H9 (cell line): ENCODE measurements around the gene BRF1. TPM values are rescaled to one million over a fixed set of nuclear protein-coding genes. Genes with fewer than 3 reads are reported as not detected.
A peak's percentile ranks its signal among the peaks of the same experiment; 100 is the strongest.

ENCODE experiments used
- DNase-seq: peaks from one replicate; pipeline ENCODE4 v3.0.0-alpha.2; 2017
- H2AFZ ChIP-seq: one replicate; pipeline ENCODE4 v1.6.1; 2013; ENCODE audit warnings: mild to moderate bottlenecking, low read length, control low read depth, moderate library complexity
- H2AK5ac ChIP-seq: 2 replicates; pipeline ENCODE4 v1.6.1; 2013; ENCODE audit warnings: low read length, control low read depth, mixed read lengths; ENCODE audit not compliant: insufficient read length
- H2BK120ac ChIP-seq: one replicate; pipeline ENCODE4 v1.6.1; 2013; ENCODE audit warnings: low read depth, mild to moderate bottlenecking, low read length, control low read depth, inconsistent platforms; ENCODE audit not compliant: poor library complexity, severe bottlenecking
- H2BK12ac ChIP-seq: 2 replicates; pipeline ENCODE4 v1.6.1; 2013; ENCODE audit warnings: low read length, control low read depth, mixed read lengths, low read depth; ENCODE audit not compliant: insufficient read length
- H2BK15ac ChIP-seq: 2 replicates; pipeline ENCODE4 v1.6.1; 2013; ENCODE audit warnings: low read depth, low read length, control low read depth
- H2BK20ac ChIP-seq: one replicate; pipeline ENCODE4 v1.6.1; 2013; ENCODE audit warnings: low read depth, mild to moderate bottlenecking, low read length, control low read depth, inconsistent platforms; ENCODE audit not compliant: poor library complexity, severe bottlenecking
- H2BK5ac ChIP-seq: 2 replicates; pipeline ENCODE4 v1.6.1; 2013; ENCODE audit warnings: low read length, control low read depth, mixed read lengths; ENCODE audit not compliant: insufficient read length
- H3K14ac ChIP-seq: 2 replicates; pipeline ENCODE4 v1.6.1; 2013; ENCODE audit warnings: low read length, control low read depth; ENCODE audit not compliant: insufficient read depth
- H3K18ac ChIP-seq: 2 replicates; pipeline ENCODE4 v1.6.1; 2013; ENCODE audit warnings: low read depth, mild to moderate bottlenecking, mixed read lengths, low read length, control low read depth; ENCODE audit not compliant: insufficient read length
- H3K23ac ChIP-seq: 2 replicates; pipeline ENCODE4 v1.6.1; 2013; ENCODE audit warnings: low read length, control low read depth, mixed read lengths, low read depth; ENCODE audit not compliant: insufficient read length
- H3K23me2 ChIP-seq: 2 replicates; pipeline ENCODE4 v1.6.1; 2013; ENCODE audit warnings: low read depth, mild to moderate bottlenecking, mixed read lengths, low read length, control low read depth; ENCODE audit not compliant: insufficient read length, poor library complexity, severe bottlenecking
- H3K27ac ChIP-seq: 2 replicates; pipeline ENCODE4 v1.5.1; 2013; ENCODE audit warnings: low read length, control low read depth, mixed read lengths, low read depth; ENCODE audit not compliant: insufficient read length
- H3K27me3 ChIP-seq: 2 replicates; pipeline ENCODE4 v1.6.1; 2013; ENCODE audit warnings: low read length, control low read depth, inconsistent platforms; ENCODE audit not compliant: insufficient read depth
- H3K4ac ChIP-seq: 2 replicates; pipeline ENCODE4 v1.6.1; 2013; ENCODE audit warnings: low read depth, mild to moderate bottlenecking, control low read depth, inconsistent platforms, low read length, moderate library complexity
- H3K4me1 ChIP-seq: 2 replicates; pipeline ENCODE4 v1.6.1; 2013; ENCODE audit warnings: low read length, control low read depth, inconsistent platforms; ENCODE audit not compliant: insufficient read depth
- H3K4me2 ChIP-seq: 2 replicates; pipeline ENCODE4 v1.6.1; 2013; ENCODE audit warnings: low read length, control low read depth, mixed read lengths; ENCODE audit not compliant: insufficient read length, insufficient read depth
- H3K56ac ChIP-seq: 2 replicates; pipeline ENCODE4 v1.6.1; 2013; ENCODE audit warnings: low read depth, mild to moderate bottlenecking, mixed read lengths, low read length, control low read depth; ENCODE audit not compliant: insufficient read length
- H3K79me1 ChIP-seq: 2 replicates; pipeline ENCODE4 v1.6.1; 2013; ENCODE audit warnings: low read depth, mild to moderate bottlenecking, moderate library complexity, low read length, control low read depth, inconsistent platforms; ENCODE audit not compliant: insufficient read depth, poor library complexity, severe bottlenecking
- H3K79me2 ChIP-seq: 2 replicates; pipeline ENCODE4 v1.6.1; 2013; ENCODE audit warnings: low read length, control low read depth, inconsistent platforms; ENCODE audit not compliant: insufficient read depth
- H3K9ac ChIP-seq: 2 replicates; pipeline ENCODE4 v1.6.1; 2013; ENCODE audit warnings: low read length, control low read depth, mixed read lengths; ENCODE audit not compliant: insufficient read length; ENCODE audit errors: extremely low read depth
- H3K9me3 ChIP-seq: one replicate; pipeline ENCODE4 v1.6.1; 2013; ENCODE audit warnings: low read depth, low read length, inconsistent platforms; ENCODE audit not compliant: control insufficient read depth
- H3T11ph ChIP-seq: one replicate; pipeline ENCODE4 v1.6.1; 2013; ENCODE audit warnings: mild to moderate bottlenecking, low read length, control low read depth, inconsistent platforms
- H4K20me1 ChIP-seq: one replicate; pipeline ENCODE4 v1.6.1; 2013; ENCODE audit not compliant: control insufficient read depth, insufficient read length, insufficient read depth
- H4K5ac ChIP-seq: 2 replicates; pipeline ENCODE4 v1.6.1; 2013; ENCODE audit warnings: low read depth, mild to moderate bottlenecking, mixed read lengths, low read length, control low read depth; ENCODE audit not compliant: insufficient read length
- H4K8ac ChIP-seq: replicated peaks from 2 replicates; pipeline ENCODE4 v1.6.1; 2013; ENCODE audit warnings: low read length, control low read depth, mixed read lengths, low read depth; ENCODE audit not compliant: insufficient read length
- H4K91ac ChIP-seq: 2 replicates; pipeline ENCODE4 v1.6.1; 2013; ENCODE audit warnings: low read depth, mild to moderate bottlenecking, moderate library complexity, mixed read lengths, low read length, control low read depth; ENCODE audit not compliant: insufficient read length
- H3K27ac Mint-ChIP-seq, 3 experiments: 2 replicates in 2 of 3; 3 replicates in 1 of 3; pipeline ENCODE4 v1.8.0; 2020 to 2021; ENCODE audit warnings: mixed read lengths in 3 of 3, mild to moderate bottlenecking in 1 of 3, moderate library complexity in 1 of 3
- H3K27me3 Mint-ChIP-seq: 2 replicates; pipeline ENCODE4 v1.8.0; 2021; ENCODE audit warnings: low read depth, mild to moderate bottlenecking, moderate library complexity, mixed read lengths
- H3K36me3 Mint-ChIP-seq, 3 experiments: 2 replicates in 2 of 3; 3 replicates in 1 of 3; pipeline ENCODE4 v1.8.0; 2020 to 2021; ENCODE audit warnings: low read depth in 3 of 3, mixed read lengths in 3 of 3; ENCODE audit not compliant: insufficient read depth in 1 of 3
- H3K4me1 Mint-ChIP-seq, 2 experiments: 2 replicates each; pipeline ENCODE4 v1.8.0; 2020; ENCODE audit warnings: mixed read lengths in 2 of 2
- H3K4me3 Mint-ChIP-seq, 2 experiments: 2 replicates in 1 of 2; 3 replicates in 1 of 2; pipeline ENCODE4 v1.8.0; 2020 to 2021; ENCODE audit warnings: mild to moderate bottlenecking in 2 of 2, mixed read lengths in 2 of 2, moderate library complexity in 1 of 2
- H3K9me3 Mint-ChIP-seq, 2 experiments: 2 replicates in 1 of 2; 3 replicates in 1 of 2; pipeline ENCODE4 v1.8.0; 2020; ENCODE audit warnings: mild to moderate bottlenecking in 2 of 2, mixed read lengths in 2 of 2, moderate library complexity in 1 of 2
- WGBS: extraction: QIAGEN DNeasy Blood & Tissue Kit; methylation state at CpG from one replicate; pipeline ENCODE4 v1.1.7; 2013; ENCODE audit warnings: missing lambda C conversion rate, low lambda C conversion rate, mixed read lengths; ENCODE audit not compliant: insufficient read length; ENCODE audit errors: extremely low coverage; 5-methylcytosine and 5-hydroxymethylcytosine counted together
- total RNA-seq: library from RNA; stranded (reverse); gene quantifications from 2 replicates; pipeline ENCODE4 v1.2.1, GENCODE V29; 2021
- TF ChIP-seq, protein P1 (sequence below): fragments of 200-600 bp; sonication (generic); conservative IDR thresholded peaks from 3 replicates; pipeline ENCODE4 v1.8.0; 2021; ENCODE audit warnings: antibody characterized with exemption, mild to moderate bottlenecking

Gene BRF1
- total RNA-seq, 1 experiment from 2014 or later: 28.3 TPM

DNA sequence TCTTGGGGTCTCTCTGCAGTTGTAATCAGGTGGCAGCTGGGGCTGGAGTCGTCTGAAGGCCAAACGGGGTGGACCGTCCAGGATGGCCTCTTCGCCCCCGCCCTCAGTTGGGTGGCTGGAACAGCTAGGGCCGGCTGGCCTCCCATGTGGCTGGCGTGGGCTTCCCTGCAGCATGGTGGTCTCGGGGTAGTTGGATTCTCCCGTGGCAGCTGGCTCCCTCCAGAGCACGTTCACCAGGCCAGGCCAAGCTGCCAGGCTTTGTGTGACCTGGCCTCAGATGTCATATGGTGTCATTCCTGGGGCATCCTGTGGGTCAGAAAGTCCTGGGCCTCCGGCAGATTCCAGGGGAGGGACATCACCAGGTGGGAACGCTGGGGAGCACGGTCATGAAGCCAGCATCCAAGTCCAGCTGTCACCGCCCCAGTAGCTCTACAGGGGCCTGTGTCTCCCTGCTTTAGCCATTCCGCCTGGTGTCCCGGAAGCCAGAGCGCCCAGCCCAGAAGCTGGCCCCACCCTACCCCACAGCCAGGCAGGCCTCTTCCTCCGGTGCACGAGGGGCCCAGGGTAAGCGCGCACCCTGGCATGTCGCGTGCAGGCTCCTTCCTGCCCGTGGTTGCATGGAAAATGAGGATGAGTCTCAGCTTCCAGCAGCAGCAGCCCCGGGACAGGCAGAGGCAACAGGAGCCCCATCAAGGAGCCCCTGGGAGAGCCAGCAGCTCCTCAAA, 118.3 kb downstream of the BRF1 start:
- H4K20me1 ChIP-seq: no peaks in the 10 kb centered on the region
- no peak overlapping the region for H2BK12ac ChIP-seq
- peaks cover 2% of the 10 kb centered on the region for H3K23me2 ChIP-seq
- H2BK20ac ChIP-seq: no peak overlapping the region
- Mint-ChIP-seq H3K4me3 (peak overlapping the region; percentile 45 to 70), H3K9me3 (no peaks in the 10 kb centered on the region), H3K4me1 (peaks cover 4 to 20% of the 10 kb centered on the region in 2 experiments; a peak in 3 of 4 replicates), H3K27me3 (peaks cover 45% of the 10 kb centered on the region), H3K36me3 (no peaks in the 10 kb centered on the region), H3K27ac (no peak overlapping the region)
- no peaks in the 10 kb centered on the region for H3K9me3 ChIP-seq
- no peak overlapping the region for H2AK5ac ChIP-seq
- no peak overlapping the region for H4K91ac ChIP-seq
- H4K8ac ChIP-seq: no peak overlapping the region
- no peak overlapping the region for H3T11ph ChIP-seq
- no peaks in the 10 kb centered on the region for H3K4me1 ChIP-seq
- H2BK5ac ChIP-seq: no peak overlapping the region
- no peak overlapping the region for H3K4ac ChIP-seq
- no peak overlapping the region for H4K5ac ChIP-seq
- H3K79me1 ChIP-seq: no peaks in the 10 kb centered on the region
- no peak for DNase-seq
- no CpG with 5 or more reads among the region's 25 CpGs for WGBS
- H3K27me3 ChIP-seq: no peaks in the 10 kb centered on the region; the same call in 1 of the 2 replicates
- H3K56ac ChIP-seq: no peak overlapping the region
- no peak overlapping the region; the same call in 1 of the 2 replicates for H3K14ac ChIP-seq
- no peak overlapping the region for H3K23ac ChIP-seq
- no peak overlapping the region for H3K4me2 ChIP-seq
- TF ChIP-seq, protein P1, sequence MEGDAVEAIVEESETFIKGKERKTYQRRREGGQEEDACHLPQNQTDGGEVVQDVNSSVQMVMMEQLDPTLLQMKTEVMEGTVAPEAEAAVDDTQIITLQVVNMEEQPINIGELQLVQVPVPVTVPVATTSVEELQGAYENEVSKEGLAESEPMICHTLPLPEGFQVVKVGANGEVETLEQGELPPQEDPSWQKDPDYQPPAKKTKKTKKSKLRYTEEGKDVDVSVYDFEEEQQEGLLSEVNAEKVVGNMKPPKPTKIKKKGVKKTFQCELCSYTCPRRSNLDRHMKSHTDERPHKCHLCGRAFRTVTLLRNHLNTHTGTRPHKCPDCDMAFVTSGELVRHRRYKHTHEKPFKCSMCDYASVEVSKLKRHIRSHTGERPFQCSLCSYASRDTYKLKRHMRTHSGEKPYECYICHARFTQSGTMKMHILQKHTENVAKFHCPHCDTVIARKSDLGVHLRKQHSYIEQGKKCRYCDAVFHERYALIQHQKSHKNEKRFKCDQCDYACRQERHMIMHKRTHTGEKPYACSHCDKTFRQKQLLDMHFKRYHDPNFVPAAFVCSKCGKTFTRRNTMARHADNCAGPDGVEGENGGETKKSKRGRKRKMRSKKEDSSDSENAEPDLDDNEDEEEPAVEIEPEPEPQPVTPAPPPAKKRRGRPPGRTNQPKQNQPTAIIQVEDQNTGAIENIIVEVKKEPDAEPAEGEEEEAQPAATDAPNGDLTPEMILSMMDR: no peak
- H2BK120ac ChIP-seq: no peak overlapping the region
- H2BK15ac ChIP-seq: no peak overlapping the region
- no peak overlapping the region for H2AFZ ChIP-seq
- no peaks in the 10 kb centered on the region for H3K79me2 ChIP-seq
- no peak overlapping the region for H3K27ac ChIP-seq
- no peak overlapping the region for H3K9ac ChIP-seq
- no peak overlapping the region for H3K18ac ChIP-seq
